A549 (cell line): ENCODE data around the gene GOLPH3. TPM values are rescaled to one million over a fixed set of nuclear protein-coding genes. Genes with fewer than 3 reads are reported as not detected.
A peak's percentile ranks its signal among the peaks of the same experiment; 100 is the strongest.

Experiments used
- ATAC-seq, 2 experiments: fragments of 200-7000 bp in 1 of 2; fragments of >200 bp in 1 of 2; cut with Nextera tagmentation in 1 of 2; cut with Tn5 transposase in 1 of 2; 3 replicates each; pipeline versions ENCODE4 v1.8.0 to v1.9.1; 2018 to 2020; ENCODE audit warnings: mild to moderate bottlenecking in 1 of 2, moderate library complexity in 1 of 2
- CTCF ChIA-PET: fragments of 300-600 bp; sonication (Branson Sonifier 250); formaldehyde crosslinking; extraction: SDS; loops from one replicate; lab custom pipeline; 2021; ENCODE audit warnings: antibody characterized with exemption, inconsistent platforms; lab: Yijun Ruan, JAX
- POLR2A ChIA-PET: fragments of 350-600 bp; formaldehyde crosslinking; extraction: SDS; loops from one replicate; lab custom pipeline; 2021; ENCODE audit warnings: antibody characterized with exemption, inconsistent platforms; lab: Yijun Ruan, JAX
- DNase-seq, 2 experiments: peaks; one replicate each; pipeline versions ENCODE4 v3.0.0 to v3.0.0-alpha.2; 2011 to 2016; ENCODE audit warnings: low read depth in 1 of 2, low spot score in 1 of 2
- FAIRE-seq: peaks from 2 replicates; lab custom pipeline; 2011; peaks lifted over from hg19 to GRCh38; lab: Jason Lieb, UNC
- H3K27ac ChIP-seq, 2 experiments: fragments of >200 bp; sonication (Bioruptor Twin); formaldehyde crosslinking; 3 replicates each; pipeline ENCODE4 v1.5.1; 2016 to 2017
- H3K4me1 ChIP-seq: fragments of >200 bp; sonication (Bioruptor Twin); formaldehyde crosslinking; 3 replicates; pipeline ENCODE4 v1.6.1; 2016
- H3K4me2 ChIP-seq: fragments of >200 bp; sonication (Bioruptor Twin); formaldehyde crosslinking; 3 replicates; pipeline ENCODE4 v1.6.1; 2016
- H3K4me3 ChIP-seq: fragments of >200 bp; sonication (Bioruptor Twin); formaldehyde crosslinking; 3 replicates; pipeline ENCODE4 v1.5.1; 2016
- H3K9me3 ChIP-seq: fragments of >200 bp; sonication (Bioruptor Twin); formaldehyde crosslinking; 3 replicates; pipeline ENCODE4 v1.6.1; 2016
- BCL3 ChIP-seq: fragments of >200 bp; sonication (Bioruptor Twin); formaldehyde crosslinking; IDR thresholded peaks from 3 replicates; pipeline ENCODE4 v1.6.1; 2016
- BHLHE40 ChIP-seq: IDR thresholded peaks from 2 replicates; pipeline ENCODE4 v1.6.1; 2012; ENCODE audit warnings: low read depth, low read length, inconsistent platforms
- CBX2 ChIP-seq: fragments of 200-600 bp; sonication (generic); IDR thresholded peaks from 2 replicates; pipeline ENCODE4 v1.6.1; 2016; ENCODE audit warnings: low read depth, mild to moderate bottlenecking, borderline replicate concordance
- CEBPB ChIP-seq, 2 experiments: fragments of >200 bp in 1 of 2; sonication (Bioruptor Twin) in 1 of 2; formaldehyde crosslinking in 1 of 2; IDR thresholded peaks; 2 replicates each; pipeline ENCODE4 v1.6.1; 2012 to 2016
- CHD2 ChIP-seq: fragments of 150-350 bp; IDR thresholded peaks from 2 replicates; pipeline ENCODE4 v1.6.1; 2014; ENCODE audit warnings: low read length; ENCODE audit not compliant: partially characterized antibody
- EP300 ChIP-seq, 2 experiments: fragments of >200 bp; sonication (Bioruptor Twin); formaldehyde crosslinking; IDR thresholded peaks; 2 replicates in 1 of 2; 3 replicates in 1 of 2; pipeline ENCODE4 v1.6.1; 2016 to 2017
- FOSB ChIP-seq: fragments of 250-450 bp; sonication (Bioruptor Pico); IDR thresholded peaks from 2 replicates; pipeline ENCODE4 v1.5.0; 2020; ENCODE audit warnings: mild to moderate bottlenecking, moderate library complexity
- GATA3 ChIP-seq: IDR thresholded peaks from 2 replicates; pipeline ENCODE4 v1.6.1; 2012; ENCODE audit warnings: borderline replicate concordance
- HEYL ChIP-seq: fragments of 250-450 bp; sonication (Bioruptor Pico); IDR thresholded peaks from 2 replicates; pipeline ENCODE4 v1.8.0; 2021; ENCODE audit warnings: mild to moderate bottlenecking, moderate library complexity
- HOXA7 ChIP-seq: fragments of 250-450 bp; sonication (Bioruptor Pico); IDR thresholded peaks from 2 replicates; pipeline ENCODE4 v1.5.0; 2020; ENCODE audit warnings: mild to moderate bottlenecking, moderate library complexity
- HOXB13 ChIP-seq: fragments of 250-450 bp; sonication (Bioruptor Pico); IDR thresholded peaks from 2 replicates; pipeline ENCODE4 v1.5.0; 2020; ENCODE audit warnings: low read depth, mild to moderate bottlenecking, moderate library complexity
- MAFK ChIP-seq: fragments of 450-650 bp; IDR thresholded peaks from 2 replicates; pipeline ENCODE4 v1.6.1; 2014; ENCODE audit not compliant: partially characterized antibody
- PBX3 ChIP-seq: IDR thresholded peaks from 2 replicates; pipeline ENCODE4 v1.6.1; 2012
- PHF8 ChIP-seq: fragments of 200-600 bp; sonication (generic); IDR thresholded peaks from 2 replicates; pipeline ENCODE4 v1.6.1; 2016; ENCODE audit warnings: low read depth, mild to moderate bottlenecking, antibody characterized with exemption, moderate library complexity, borderline replicate concordance
- POLR2AphosphoS2 ChIP-seq: conservative IDR thresholded peaks from 2 replicates; pipeline ENCODE4 v1.6.1; 2012; ENCODE audit warnings: low read length, improper control_type of control experiment, inconsistent platforms
- RARB ChIP-seq: fragments of 250-450 bp; sonication (Bioruptor Pico); IDR thresholded peaks from 2 replicates; pipeline ENCODE4 v1.8.0; 2021; ENCODE audit warnings: mild to moderate bottlenecking, moderate library complexity
- REST ChIP-seq: fragments of 200-600 bp; sonication (generic); IDR thresholded peaks from 2 replicates; pipeline ENCODE4 v1.6.1; 2016; ENCODE audit warnings: antibody characterized with exemption, mild to moderate bottlenecking, moderate library complexity
- RFX5 ChIP-seq: fragments of 450-650 bp; IDR thresholded peaks from 2 replicates; pipeline ENCODE4 v1.7.1; 2014; ENCODE audit warnings: antibody characterized with exemption, mild to moderate bottlenecking, moderate library complexity
- SREBF2 ChIP-seq: fragments of 450-650 bp; IDR thresholded peaks from 2 replicates; pipeline ENCODE4 v1.6.1; 2014; ENCODE audit warnings: mild to moderate bottlenecking, moderate library complexity
- USF2 ChIP-seq: fragments of 450-650 bp; IDR thresholded peaks from 2 replicates; pipeline ENCODE4 v1.6.1; 2014; ENCODE audit warnings: antibody characterized with exemption
- ZSCAN20 ChIP-seq: fragments of 250-450 bp; sonication (Bioruptor Pico); IDR thresholded peaks from 2 replicates; pipeline ENCODE4 v1.8.0; 2022; ENCODE audit warnings: mild to moderate bottlenecking, moderate library complexity
- WGBS: methylation state at CpG from one replicate; pipeline ENCODE4 v1.1.6; 2017; ENCODE audit errors: missing lambda C conversion rate; 5-methylcytosine and 5-hydroxymethylcytosine counted together
- polyA plus RNA-seq, 4 experiments: library from polyadenylated mRNA; depleted of rRNA in 3 of 4; stranded (reverse); fragments of >200 nt; fragmentation: RNase III in 1 of 4; extraction: RNeasy Plus Mini Kit Qiagen cat#74134 plus additional on column Dnase treatment in 1 of 4; gene quantifications; 2 replicates in 3 of 4; 3 replicates in 1 of 4; pipeline ENCODE4 v1.2.3, GENCODE V29; 2011 to 2017

Gene GOLPH3
- polyA plus RNA-seq, 2 of the 4 experiments (the other 2 are of a cell fraction) = 57.8 to 78.7 TPM

- Histone ChIP-seq H3K4me3 (no peak overlapping the region), H3K27ac (no peak overlapping the region), H3K4me2 (no peak overlapping the region), H3K9me3 (no peaks in the 10 kb centered on the region)
- ChIA-PET CTCF (interaction anchor here (0.9 to 1.3 kb wide), 3 partner anchors 12 to 76 kb away, joined by 3 to 4 read pairs (median 3); no protein-coding TSS in a partner anchor), POLR2A (no interaction called here)
- WGBS = 89% methylated on average over 4 of the region's 4 CpGs
- FAIRE-seq = no peak
- DNase-seq = no peak
- TF ChIP-seq RFX5 (no peak), GATA3 (no peak), CBX2 (no peak), SREBF2 (no peak), FOSB (CRISPR knock-in tag) (no peak), ZSCAN20 (no peak), CHD2 (no peak), BHLHE40 (no peak), EP300 (IDR thresholded peaks at IDR 0.05) (no peak), HEYL (CRISPR knock-in tag) (no peak), USF2 (no peak), PHF8 (no peak), RARB (CRISPR knock-in tag) (no peak), CEBPB (IDR thresholded peaks at IDR 0.05) (no peak), HOXB13 (CRISPR knock-in tag) (no peak), BCL3 (no peak), POLR2AphosphoS2 (no peak), HOXA7 (no peak), PBX3 (no peak)
- TF ChIP-seq, all 56 proteins: peak for 0
- no peak for ATAC-seq
- H3K4me1 ChIP-seq = peaks cover 30% of the 10 kb centered on the region
These were observed 17.0 kb downstream of the GOLPH3 start for GRCh38 chr5:32157078-32157477.

- DNase-seq (no peak), ATAC-seq (peak in 1 of 2 experiments; percentile 24; a peak in 1 of 6 replicates), FAIRE-seq (no peak)
- H3K27ac ChIP-seq = no peak overlapping the region
- CTCF ChIA-PET = no interaction called here
- H3K9me3 ChIP-seq = no peaks in the 10 kb centered on the region
- H3K4me1 ChIP-seq = peaks cover 30% of the 10 kb centered on the region
- no peak overlapping the region for H3K4me2 ChIP-seq
- 94% methylated on average over 9 of the region's 9 CpGs for WGBS
- no peak for TF ChIP-seq BHLHE40
- no peak for TF ChIP-seq EP300 (IDR thresholded peaks at IDR 0.05)
- no peak for TF ChIP-seq RFX5
- TF ChIP-seq MAFK = no peak
- TF ChIP-seq REST = no peak
- no peak for TF ChIP-seq HOXB13 (CRISPR knock-in tag)
- TF ChIP-seq PHF8 = no peak
- TF ChIP-seq ZSCAN20 = no peak
- H3K4me3 ChIP-seq = no peak overlapping the region
- POLR2A ChIA-PET = no interaction called here
These were observed 17.5 kb downstream of the GOLPH3 start for GRCh38 chr5:32156635-32157034.
